HG03095 (cell line): ENCODE data around the gene FBXO36.
"Not testable (repeated sequence)": the region's sequence is repeated elsewhere in the genome, so short reads cannot be mapped to it uniquely, and the experiment has no call there.

Experiments
- ATAC-seq: cut with Tn5 transposase; IDR thresholded peaks from one replicate; pipeline ENCODE4 v1.9.1; 2021; ENCODE audit warnings: moderate library complexity; ENCODE audit not compliant: unreplicated experiment

The FBXO36 gene

GRCh38 chr2:229956491-229956890 lies 34.2 kb downstream of the FBXO36 start:
- no peak for ATAC-seq

DNA sequence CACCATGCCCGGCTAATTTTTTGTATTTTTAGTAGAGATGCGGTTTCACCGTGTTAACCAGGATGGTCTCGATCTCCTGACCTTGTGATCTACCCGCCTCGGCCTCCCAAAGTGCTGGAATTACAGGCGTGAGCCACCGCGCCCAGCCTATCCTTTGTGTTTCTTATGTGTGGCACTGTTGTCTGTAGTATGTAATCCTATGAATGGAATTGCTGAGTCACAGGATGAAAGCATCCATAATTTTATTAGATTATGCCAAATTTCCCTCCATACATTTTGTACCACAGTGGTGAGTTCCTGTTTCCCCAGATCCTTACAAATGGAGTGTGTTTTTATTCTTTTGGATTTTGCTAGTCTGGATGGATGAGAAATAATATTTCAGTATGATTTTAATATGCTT lies 41.3 kb downstream of the FBXO36 start:
- not testable (repeated sequence) for ATAC-seq

DNA sequence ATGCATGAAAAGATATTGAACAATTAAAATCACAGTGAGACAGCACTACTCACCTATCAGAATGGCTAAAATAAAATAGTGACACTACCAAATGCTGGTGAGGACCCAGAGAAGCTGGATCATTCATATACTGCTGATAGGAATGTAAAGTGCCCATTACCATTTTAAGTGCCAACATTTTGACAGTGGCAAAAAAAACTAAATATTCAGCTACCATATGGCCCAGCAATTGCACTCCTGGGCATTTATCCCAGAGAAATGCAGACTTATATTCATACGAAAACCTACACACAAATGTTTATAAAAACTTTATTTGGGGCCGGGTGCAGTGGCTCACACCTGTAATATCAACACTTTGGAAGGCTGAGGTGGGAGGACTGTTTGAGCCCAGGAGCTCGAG lies 47.6 kb downstream of the FBXO36 start:
- no peak for ATAC-seq

- no peak for ATAC-seq
Observed at GRCh38 chr2:229970406-229970805, 48.1 kb downstream of the FBXO36 start.

DNA sequence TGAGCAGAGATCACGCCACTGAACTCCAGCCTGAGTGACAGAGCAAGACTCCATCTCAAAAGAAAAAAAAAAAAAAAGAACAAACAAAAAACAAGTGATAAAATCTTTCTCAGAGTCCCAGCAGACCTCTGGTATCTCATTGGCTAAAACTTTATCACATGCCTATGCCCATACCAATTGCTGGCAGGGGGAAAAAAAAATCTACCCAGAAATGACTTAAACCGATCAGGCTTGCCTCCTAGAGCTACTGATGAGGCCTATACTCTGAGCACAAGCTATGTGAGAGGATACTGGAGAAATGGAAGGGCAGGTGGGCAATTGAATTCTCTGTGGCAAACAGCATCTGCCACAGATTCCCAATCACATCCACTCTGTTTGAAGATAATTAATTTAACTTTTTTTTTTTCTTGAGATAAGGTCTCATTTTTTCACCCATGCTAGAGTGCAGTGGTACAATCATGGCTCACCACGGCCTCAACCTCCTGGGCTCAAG lies 49.0 kb downstream of the FBXO36 start:
- ATAC-seq, result no peak

- ATAC-seq, result no peak
Observed at GRCh38 chr2:229974266-229974665, 52.0 kb downstream of the FBXO36 start.

GRCh38 chr2:229980431-229981184 lies 58.3 kb downstream of the FBXO36 start:
- ATAC-seq, result no peak

- no peak for ATAC-seq
Observed at GRCh38 chr2:229993236-229993635, 70.9 kb downstream of the FBXO36 start.

DNA sequence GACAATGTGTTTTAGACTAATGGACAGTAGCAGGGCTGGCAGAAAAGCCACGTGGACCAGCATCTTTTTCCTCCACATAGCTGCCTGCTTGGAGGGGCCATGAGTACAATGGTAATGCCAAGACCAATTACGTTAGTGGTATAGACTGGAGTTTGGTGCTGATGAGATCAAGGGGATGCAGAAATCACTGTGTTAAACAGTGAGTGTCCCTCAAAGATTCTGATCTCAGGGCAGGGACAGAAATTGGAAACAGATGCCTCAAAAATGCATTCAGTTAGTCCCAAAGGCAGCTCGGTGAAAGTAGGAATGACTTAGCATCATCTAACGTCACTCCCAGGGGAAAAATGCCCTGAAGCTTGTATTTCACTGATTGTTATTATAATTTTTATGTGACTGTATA lies 74.0 kb downstream of the FBXO36 start:
- no peak for ATAC-seq

DNA sequence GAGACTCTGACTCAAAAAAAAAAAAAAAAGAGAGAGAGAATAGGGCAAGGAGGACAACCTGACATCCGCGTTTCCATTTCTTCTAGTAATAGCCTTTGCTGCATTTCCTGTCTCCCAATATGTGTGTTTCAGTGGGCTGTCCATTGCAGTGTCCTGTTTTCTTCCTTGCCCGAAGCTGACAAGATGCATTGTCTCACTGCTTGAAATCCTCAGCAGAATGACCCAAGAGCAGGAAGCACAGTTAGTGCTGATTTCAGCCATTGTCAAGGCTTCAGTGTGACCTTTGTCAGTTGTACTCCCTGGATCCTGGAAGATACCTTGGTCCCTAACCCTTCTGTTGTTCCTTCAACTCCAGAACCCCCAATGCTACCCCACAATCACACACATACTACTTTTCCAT lies 75.3 kb downstream of the FBXO36 start:
- ATAC-seq, result no peak

DNA sequence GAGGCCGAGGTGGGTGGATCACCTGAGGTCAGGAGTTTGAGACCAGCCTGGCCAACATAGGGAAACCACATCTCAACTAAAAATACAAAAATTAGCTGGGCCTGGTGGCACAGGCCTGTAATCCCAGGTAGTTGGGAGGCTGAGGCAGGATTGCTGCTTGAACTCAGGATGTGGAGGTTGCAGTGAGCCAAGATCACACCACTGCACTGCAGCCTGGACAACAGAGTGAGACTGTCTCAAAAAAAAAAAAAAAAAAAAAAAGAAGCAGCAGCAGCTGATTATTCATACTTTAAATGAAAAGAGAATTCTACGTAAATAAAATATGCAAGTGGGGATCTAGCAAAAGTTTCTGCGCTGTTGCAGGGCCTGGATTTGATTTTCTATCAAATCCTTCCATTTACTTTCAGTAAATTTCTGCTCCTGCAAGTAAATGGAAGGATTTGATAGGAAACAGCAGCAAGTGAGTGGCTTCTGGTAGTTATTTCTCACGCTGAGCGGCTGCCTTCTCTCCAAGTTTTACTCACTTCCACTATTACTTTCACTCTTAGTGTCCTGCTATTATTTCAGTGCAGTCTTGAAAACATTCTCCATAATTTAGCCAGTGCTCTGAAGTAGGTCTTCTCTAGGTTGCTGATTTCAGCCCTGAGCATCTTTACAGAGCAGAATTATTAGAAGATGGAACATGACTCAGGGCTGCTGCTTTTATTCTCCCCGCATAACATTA lies 78.0 kb downstream of the FBXO36 start:
- peak; percentile 96 for ATAC-seq

DNA sequence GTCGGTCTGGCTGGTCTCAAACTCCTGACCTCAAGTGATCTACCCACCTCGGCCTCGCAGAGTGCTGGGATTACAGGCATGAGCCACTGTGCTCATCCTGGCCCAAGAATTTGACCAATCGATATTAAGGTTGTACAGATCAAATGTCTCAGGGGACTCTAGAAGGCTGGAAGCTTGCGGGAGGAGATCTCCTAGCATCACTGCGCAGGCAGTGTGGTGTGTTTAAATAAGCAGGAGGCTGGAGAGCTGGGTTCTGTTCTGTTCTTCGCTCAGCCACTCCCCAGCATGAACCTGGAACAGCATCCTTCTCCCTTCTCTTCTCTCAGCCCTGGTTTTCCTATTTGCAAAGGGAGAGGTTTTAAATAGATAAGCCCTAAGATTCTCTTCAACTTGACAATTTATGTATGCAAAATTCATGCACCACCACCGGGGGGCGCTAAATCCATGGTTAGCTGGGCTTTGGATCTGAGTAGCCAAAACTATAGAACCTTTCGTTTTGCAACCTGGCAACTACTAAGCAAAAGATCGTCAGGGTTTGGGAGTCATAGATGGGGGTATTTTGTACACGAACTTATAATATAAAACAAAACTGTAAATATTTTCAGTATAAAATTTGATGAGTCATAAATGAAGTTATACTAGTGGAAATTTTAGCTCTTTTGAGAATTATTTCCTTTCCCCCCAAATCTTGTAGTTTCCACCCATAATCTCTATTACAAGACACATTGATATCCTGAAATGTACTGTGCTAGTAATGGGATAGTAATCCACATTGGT lies 85.8 kb downstream of the FBXO36 start:
- peak; percentile 49 for ATAC-seq

DNA sequence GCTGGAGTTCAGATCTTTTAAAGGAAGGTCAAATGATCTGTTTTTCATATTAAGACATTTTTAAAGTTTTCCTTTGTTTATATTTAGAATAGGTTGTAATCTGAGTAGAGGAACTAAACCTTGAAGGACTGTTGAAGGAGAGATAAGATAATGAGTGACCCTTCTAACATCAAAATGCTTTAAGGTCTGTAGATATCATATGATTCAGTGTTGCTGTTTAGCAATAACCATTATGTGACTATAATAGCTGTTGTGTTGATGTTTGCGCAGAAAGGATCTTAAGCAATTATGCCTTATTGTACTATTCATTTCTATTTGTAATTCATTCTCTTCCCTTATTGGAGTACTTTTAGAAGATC lies 86.4 kb downstream of the FBXO36 start:
- ATAC-seq, result no peak

- no peak for ATAC-seq
Observed at GRCh38 chr2:230010501-230010900, 88.2 kb downstream of the FBXO36 start.

- no peak for ATAC-seq
Observed at GRCh38 chr2:230011617-230012016, 89.3 kb downstream of the FBXO36 start.

DNA sequence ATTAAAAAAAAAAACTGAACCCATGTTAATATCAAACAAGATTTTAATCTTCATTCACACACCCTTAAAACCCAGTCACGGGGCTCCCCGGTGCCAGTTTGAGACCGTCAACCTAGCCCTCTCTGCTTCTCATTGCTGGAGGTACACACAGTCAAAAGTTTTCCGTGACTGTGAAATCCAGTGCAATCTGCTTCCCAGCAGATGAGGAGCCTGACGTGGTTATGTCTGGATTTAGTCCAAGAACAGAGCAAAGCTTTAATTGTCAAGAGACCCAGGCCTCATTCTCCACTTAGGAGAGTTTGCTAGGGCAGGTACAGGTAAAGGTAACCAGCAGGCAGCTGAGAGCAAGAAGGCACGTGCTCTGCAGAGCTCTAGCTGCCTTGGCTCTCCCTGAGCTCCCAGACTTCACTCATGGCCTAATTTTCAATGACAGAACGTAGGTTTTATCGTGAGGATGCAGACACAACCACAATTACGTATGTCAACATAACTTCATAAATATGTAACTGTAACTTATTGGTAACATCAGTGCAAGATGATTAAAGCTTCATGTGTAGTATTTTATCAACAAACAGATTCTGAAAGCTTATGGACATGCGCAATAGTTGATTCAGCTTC lies 90.1 kb downstream of the FBXO36 start:
- ATAC-seq, result no peak

GRCh38 chr2:230016844-230017243 lies 94.5 kb downstream of the FBXO36 start:
- ATAC-seq, result no peak

GRCh38 chr2:230018153-230018552 lies 95.8 kb downstream of the FBXO36 start:
- no peak for ATAC-seq

DNA sequence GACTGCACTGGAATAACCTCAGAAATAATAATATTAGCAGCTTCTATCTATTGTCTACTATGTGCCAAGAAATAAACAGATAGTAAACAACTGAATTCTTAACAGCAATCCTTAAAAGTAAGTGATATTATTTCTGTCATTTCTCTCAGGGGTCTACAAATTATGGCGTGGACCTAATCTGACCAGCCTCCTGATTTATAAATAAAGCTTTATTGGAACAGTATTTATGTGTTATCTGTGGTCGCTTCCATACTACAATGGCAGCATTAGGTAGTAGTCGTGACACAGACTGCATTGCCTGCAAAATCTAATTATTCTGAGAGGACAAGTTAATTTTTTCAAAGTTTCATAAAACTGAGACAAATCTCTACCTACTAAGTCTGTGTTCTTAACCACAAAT lies 97.4 kb downstream of the FBXO36 start:
- no peak for ATAC-seq

- ATAC-seq, result no peak
Observed at GRCh38 chr2:230023313-230023712, 101.0 kb downstream of the FBXO36 start.

DNA sequence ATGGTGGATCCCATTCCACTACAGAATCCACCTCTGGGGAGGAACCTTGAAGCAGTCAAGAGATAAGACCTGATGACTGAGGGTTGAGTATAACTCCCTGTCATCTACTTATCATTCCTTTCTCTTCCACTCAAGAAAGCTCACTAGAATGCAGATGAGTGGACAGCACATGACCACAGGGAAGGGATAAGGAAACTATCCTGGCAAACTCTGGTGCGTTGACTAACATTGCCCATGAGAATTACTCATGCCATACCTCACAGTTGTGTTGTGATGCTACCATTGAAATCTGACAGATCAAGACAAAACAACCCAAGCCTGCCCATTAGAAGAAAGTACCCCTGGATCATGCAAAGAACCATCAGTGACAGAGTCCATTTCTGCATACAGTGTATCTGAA lies 119.9 kb downstream of the FBXO36 start:
- no peak for ATAC-seq
